Activated T-cell treated with anti-CD3 and anti-CD28 coated beads for 4 hours (primary cell): ENCODE results near the gene CYP8B1.
"Not testable (repeated sequence)": the region's sequence is repeated elsewhere in the genome, so short reads cannot be mapped to it uniquely, and the experiment has no call there.

Experiments used
- DNase-seq: peaks from one replicate; pipeline ENCODE4 v3.0.0-alpha.2; 2020

CYP8B1 gene

DNA sequence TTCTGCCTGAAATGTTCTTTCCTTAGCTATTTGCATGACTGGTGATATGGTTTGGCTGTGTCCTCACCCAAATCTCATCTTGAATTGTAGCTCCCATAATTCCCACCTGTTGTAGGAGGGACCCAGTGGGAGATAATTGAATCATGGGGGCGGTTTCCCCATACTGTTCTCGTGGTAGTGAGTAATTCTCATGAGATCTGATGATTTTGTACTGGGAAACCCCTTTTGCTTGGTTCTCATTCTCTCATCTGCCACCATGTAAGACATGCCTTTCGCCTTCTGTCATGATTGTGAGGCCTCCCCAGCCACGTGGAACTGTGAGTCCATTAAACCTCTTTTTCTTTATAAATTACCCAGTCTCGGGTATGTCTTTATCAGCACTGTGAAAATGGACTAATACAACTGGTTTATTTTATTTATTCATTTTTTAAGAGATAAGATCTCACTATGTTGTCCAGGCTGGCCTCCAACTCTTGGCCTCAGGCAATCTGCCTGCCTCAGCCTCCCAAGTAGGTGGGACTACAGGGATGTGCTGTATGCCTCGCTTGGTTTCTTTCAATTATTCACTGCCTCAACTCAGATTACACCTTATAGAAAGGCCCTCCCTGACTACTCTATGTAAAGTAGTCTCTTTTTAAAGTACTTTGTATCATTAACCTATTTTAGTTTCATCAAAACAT is 7.7 kb upstream of the CYP8B1 start:
- DNase-seq, result not testable (repeated sequence)

DNA sequence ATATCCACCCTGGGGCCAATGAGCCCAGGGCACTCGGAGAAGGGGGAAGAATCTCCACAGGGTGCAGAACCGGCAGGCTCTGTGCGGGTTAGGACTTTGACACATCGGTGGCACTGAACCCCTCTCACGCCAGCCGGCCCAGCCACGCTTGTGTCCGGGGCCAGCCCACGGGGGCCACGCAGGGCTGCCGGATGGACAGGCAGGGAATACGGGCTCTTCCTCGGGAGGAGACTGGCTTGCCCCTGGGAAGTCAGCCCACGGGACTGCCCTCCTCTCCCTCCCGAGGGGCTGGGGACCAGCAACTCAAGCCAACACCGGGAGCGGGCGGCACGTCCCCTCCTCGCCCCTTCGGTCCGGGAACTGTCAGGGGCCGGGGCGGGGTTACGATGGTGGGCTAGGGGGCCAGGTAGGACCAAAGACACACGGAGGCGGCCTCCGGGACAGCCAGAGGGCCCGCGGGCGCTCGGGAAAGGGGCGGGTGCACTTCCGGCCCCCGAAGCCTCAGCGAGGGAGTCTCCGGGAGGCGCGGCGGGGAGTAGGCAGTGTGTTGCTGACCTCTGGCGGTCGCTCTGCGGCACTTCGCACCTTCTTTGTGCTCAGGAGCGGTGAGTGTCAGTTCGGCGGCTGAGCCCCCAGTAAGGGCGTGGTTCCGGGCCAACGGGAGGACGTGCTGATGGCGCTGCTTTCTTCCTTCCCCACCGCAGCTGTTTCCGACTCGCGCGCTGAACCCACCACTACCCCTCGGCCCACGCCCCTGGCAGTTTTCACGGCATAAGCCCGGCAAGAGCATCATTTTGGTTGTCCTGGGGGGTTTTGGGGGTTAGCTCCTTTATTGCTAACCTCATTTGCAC is 5.1 kb upstream of the CYP8B1 start:
- DNase-seq, result peak; percentile 73

DNA sequence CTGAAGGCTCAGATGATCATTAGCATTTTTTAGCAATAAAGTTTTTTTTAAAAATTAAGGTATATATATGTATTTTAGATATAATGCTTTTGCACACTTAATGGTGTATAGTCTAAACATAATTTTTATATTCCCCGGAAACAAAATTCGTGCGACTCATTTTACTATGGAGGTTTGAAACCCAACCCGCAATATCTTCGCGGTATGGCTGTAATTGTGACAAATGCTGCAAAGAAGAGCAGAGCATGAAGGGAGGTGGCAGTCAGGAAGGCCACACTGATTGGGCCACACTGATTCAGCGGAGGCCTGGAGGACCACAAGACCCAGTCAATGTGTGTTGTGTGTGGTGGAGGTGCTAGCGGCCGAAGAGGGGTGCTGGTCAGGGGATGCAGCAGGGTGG is 4.5 kb upstream of the CYP8B1 start:
- no peak for DNase-seq

DNA sequence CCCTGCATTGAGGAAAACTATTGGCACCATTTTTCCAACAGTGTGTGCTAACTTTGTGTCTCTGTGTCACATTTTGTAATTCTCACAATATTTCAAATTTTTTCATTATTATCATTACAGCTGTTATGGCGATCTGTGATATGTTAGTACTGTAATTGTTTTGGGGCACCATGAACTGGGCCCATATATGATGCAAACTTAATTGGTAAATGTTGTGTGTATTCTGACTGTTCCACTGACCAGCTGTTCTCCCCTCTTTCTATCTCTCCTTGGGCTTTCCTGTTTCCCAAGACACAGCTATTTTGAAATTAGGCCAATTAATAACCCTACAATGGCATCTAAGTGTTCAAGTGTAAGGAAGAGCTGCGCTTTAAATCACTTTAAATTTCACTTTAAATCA is 2.2 kb upstream of the CYP8B1 start:
- DNase-seq, result no peak

DNA sequence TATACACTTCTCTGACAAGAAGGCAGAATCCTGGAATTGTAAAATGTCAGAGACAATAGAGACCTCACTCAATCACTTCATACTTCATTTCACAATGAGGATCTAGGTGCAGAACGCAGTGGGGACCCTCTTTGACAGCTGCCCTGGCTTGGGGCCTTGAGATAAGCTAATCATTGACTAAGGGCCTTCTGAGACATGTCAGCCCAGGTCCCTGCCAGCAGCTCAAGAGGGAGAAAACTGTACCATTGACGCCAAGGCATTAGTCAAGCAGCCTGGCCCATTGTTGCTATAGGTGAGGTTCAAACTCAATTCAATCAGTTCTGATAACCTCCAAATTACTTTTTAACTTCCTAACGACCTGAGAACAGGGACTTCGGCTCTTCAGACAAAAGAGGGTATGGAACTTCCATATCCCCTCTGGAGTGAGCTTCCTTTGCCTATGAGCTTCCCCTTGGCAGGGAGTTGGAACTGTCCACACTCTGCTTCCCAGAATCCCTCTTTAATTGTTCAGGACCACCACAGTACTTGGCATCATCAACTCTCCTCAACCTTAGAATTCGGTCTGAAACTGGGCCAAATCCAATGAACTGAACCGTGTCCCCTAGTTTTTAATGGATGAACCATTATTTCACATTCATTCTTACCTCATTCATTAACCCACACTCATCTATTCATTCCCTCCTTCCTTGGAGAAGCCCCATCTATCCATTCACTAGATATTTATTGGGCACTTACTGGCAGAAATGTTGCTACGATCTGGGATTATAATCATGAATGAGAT is 1.5 kb upstream of the CYP8B1 start:
- no peak for DNase-seq

DNA sequence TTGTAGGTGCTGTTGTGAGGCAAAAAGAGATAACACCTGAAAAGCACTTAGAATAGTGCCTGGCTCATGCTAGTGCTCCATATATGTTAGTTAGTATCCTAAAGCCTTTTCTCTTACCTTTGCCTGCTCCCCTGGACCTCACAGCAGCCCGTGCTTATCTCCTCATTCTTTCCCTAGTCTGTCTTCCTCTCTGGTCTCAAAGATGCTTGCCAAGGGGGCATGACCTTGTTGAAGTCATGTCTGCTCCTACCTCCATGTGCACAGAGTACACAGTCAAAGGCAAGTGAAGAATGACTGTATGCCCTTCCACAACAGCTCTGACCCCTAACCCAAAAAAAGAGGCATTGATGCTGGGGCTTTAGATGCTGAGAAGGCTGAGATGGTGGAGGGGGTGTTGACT is 722 bp upstream of the CYP8B1 start:
- DNase-seq, result no peak

DNA sequence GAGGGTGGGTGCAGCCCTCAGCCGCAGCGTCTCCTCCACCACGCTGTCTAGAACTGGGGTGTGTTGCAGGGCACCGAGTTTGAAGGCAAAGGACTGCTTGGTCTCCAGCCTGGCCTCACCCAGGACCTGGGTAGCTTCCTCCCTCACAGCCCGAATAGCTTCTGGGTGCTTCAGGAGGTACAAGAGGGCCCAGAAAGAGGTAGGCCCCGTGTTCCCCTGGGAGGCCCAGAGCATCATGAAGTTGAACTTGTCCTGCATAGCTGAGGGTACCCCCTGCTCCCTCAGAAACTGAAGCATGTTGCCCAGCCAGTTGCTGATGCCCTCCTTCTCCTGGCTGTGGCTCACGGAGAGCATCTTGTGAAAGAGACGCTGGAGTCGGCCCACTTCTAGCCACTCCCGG is 930 bp downstream of the CYP8B1 start:
- no peak for DNase-seq

DNA sequence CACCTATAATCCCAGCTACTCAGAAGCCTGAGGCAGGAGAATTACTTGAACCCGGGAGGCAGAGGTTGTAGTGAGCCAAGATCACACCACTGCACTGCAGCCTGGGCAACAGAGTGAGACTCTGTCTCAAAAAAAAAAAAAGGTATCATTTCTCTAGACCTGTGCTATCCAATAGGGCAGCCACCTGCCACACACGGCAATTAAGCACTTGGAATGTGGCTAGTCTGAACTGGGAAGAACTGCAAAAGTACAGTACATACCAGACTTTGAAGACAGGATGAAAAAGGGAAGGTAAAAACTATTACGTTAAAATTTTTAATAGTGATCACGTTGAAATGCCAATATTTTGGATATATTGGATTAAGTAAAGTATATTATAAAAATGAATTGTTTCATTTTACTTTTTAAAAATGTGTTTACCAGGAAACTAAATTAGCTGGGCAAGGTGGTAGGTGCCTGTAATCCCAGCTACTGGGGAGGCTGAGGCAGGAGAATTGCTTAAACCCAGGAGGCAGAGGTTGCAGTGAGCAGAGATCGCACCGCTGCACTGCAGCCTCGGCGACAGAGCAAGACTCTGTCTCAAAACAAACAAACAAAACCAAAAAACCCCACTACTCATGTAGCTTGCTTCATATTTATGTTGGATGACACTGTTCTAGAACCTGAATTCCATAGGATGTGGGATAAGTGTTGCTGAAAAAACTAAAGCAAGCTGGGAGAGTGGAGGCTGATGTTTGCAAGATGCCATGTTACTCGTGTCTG is 2.3 kb downstream of the CYP8B1 start:
- no peak for DNase-seq

DNA sequence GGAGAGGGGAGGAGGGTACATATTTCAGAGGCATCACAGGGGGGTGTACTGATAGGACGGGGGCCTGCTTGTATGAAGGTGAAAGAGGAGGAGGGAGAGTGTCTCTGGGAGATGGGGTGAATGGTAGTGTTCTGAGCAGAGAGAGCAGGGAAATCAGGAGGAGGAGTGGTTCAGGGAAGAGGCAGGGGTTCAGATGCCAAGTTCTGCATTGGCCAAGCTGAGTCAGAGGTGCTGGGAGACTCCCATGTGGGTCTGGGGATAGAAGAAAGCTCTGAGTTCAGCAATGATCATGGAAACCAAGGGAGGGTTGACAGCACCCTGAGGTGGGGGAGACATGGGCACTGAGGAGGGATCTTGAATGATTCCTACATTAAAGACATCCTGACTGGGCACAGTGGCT is 3.0 kb downstream of the CYP8B1 start:
- no peak for DNase-seq

DNA sequence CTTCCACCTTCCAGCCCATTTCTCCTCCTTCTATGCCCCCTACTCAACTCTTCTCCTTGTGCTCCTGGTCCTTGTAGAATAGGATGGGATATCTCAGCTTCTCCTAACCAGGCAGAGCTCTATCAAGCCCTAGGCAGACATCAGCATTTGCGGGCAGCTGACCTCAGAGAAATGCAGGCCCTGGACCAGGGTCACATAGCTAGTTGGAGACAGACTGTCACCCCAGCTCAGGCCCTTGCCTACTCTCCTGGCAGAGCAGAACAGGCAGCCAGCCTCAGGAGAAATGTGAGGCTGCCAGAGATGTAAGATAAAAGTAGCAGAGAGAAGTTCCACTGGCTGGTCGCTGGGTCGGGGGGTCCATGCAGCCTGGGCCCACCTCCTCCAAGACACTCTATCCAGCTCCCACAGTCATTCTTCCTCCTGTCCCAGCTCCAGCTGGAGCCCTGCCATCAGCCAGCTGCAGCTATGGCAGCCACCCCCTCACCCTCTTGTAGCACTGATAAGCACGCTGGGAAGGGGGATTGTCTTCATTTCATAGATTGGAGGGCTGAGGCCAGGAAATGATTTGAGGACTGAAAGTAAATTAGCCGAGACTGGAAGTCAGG is 4.0 kb downstream of the CYP8B1 start:
- no peak for DNase-seq

DNA sequence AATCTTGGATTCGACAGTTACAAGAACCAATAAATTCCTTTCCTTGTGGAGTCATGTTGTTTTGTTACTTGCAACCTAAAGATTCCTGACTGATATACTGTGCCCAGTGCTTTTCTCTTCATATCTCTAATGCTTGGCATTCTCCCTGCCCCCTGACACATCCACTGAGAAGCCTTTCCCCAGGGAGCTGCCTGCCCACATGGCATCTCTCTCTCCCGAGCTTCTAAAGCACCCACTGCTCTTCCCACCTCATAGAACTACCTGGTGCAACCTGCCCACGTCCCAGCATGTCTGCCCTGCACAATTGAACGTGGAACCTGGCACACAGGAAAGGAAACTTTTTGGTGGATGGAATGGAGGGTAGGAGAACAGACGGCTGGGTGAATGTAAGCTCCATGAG is 6.8 kb downstream of the CYP8B1 start:
- DNase-seq, result no peak

DNA sequence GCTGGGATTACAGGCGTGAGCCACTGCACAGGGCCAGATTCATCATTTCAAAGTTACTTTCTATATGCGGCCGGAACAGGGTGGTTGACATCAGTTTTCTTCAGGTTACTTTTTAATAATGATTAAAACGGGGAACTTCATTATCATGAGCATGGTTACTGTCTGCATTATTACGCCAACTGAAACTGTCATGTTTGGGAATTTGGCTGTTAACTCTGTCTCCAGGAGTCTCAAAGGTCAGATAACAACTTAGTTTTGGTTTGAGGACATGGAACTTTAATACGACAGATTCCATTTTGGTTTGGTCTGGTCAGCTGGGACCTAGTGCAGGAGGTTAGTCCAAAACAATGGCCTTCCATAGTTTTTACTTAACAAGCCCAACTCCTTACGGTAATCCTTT is 8.5 kb downstream of the CYP8B1 start:
- no peak for DNase-seq

DNA sequence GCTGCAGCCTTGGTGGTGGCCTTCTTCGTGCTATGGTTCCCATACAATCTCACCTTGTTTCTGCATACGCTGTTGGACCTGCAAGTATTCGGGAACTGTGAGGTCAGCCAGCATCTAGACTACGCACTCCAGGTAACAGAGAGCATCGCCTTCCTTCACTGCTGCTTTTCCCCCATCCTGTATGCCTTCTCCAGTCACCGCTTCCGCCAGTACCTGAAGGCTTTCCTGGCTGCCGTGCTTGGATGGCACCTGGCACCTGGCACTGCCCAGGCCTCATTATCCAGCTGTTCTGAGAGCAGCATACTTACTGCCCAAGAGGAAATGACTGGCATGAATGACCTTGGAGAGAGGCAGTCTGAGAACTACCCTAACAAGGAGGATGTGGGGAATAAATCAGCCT is 10.4 kb downstream of the CYP8B1 start:
- no peak for DNase-seq

DNA sequence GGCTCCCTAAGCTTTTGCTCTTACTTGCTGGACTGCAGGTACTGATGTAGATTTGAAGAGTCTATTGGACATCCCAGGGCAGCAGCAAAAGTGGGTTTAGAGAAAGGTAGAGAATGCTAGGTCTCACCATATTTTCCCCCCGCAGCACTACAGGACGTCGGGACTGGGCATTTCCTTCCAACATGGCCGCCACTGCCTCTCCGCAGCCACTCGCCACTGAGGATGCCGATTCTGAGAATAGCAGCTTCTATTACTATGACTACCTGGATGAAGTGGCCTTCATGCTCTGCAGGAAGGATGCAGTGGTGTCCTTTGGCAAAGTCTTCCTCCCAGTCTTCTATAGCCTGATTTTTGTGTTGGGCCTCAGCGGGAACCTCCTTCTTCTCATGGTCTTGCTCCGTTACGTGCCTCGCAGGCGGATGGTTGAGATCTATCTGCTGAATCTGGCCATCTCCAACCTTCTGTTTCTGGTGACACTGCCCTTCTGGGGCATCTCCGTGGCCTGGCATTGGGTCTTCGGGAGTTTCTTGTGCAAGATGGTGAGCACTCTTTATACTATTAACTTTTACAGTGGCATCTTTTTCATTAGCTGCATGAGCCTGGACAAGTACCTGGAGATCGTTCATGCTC is 11.2 kb downstream of the CYP8B1 start:
- DNase-seq, result no peak

DNA sequence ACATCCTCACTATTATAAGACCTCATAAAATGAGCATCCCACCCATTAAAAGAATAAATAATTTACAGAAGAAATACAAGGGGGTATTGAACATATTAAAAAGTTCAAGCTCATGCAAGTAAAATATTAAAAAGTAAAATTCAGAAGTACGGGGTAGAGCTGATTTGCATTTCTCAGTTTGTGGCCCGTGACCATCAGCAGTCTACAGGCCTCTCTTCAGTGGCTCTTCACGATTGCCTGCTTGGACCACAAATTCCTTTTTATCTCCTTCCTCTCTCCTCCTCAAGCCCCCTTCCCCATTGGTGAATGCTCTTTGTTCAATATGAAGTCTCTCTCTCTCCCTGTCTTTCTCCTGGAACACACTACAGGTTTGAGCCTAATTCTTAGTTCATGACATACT is 19.1 kb downstream of the CYP8B1 start:
- DNase-seq, result no peak

DNA sequence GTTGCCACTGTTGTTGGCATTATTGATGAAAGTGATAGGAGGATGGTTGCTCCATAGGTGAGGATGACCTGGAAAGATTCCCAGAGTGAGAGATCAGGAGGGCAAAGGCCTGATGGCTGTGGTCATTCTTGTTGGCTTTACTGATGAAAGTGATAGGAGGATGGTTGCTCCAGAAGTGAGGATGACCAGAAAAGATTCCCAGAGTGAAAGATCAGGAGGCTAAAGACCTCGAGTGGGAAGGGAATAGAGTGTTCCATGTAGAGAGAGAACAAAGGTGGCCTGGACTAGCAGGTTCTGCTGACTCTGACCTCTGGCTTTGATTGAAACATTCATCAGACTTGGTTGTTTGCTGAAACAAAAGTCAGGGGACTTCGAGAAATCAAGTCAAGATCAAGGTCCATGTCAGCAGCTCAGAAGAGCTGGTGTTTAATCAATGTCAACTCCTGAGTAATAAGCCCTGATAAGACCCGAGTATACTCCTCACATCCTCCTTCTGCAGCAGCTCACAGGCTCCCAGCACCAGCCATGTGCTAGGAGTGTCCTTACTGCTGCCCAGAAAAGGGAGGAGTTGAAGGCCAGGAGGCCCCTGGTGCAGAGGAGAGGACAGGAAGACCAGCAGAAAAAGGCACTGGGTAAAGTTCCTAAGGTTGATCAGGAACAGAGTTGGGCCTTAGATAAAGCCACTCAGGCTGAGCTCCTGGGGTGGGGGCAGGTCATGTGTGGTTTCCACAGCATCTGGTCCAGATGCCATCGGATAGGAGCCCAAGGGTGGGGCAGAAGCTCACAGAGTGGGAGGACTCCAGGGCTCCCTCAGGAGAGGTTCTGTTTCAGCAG is 19.9 kb downstream of the CYP8B1 start:
- DNase-seq, result no peak

DNA sequence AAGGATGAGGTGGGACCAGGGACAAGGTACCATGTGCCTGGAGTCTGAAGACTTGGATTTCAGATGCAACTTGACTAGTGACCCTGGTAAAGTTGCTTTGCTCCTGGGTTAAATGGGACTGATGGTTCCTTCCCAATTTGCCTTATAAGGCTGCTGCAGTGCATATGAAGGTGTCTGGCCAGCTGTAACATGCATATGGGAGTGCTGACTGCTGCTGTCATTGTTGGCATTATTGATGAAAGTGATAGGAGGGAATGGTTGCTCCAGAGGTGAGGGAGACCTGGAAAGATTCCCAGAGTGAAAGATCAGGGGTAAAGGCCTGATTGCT is 20.5 kb downstream of the CYP8B1 start:
- DNase-seq, result no peak

DNA sequence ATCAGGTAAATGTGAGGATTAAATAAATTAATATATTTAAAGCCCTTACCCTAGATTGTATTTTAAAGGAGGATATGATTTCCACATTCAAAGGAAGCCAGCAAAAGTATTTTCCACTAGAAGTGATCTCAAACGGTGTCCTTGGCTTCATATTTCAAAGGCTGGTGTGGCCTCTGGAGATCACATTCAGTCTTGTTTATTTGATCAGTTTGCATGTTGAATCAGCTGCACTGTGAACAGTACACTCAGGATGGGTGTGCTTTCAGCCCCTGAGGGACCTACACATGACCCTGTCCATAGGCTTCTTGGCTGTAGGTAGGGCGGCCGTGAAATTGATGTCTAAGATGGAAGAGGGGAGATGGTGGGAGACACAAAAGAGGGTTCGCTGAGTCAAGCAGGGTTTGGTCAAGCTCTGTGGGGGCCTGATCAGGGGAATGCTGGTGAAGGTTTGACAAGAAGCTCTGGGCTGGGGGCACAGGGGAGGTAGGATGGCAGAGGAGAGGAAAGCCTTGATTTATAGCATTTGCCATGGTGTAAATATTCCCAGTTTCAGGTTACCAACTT is 21.9 kb downstream of the CYP8B1 start:
- no peak for DNase-seq

DNA sequence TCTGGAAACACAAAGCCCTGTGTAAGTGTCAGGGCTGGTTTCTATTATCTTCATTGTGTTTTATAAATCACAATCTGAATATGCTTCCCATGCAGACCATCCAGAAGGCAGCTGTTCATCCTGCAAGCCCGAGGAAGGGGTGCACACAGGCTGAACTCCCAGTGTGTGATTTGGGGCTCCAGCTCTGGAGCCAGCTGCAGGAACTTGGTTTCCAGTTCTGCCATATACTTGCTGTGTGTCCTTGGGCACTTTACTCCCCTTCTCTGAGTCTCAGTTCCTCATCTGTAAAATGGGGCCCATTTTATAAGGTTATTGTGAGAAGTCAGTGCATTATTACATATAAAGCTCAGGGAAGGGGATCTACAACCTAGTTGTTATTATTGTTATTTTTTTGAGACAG is 22.6 kb downstream of the CYP8B1 start:
- no peak for DNase-seq

DNA sequence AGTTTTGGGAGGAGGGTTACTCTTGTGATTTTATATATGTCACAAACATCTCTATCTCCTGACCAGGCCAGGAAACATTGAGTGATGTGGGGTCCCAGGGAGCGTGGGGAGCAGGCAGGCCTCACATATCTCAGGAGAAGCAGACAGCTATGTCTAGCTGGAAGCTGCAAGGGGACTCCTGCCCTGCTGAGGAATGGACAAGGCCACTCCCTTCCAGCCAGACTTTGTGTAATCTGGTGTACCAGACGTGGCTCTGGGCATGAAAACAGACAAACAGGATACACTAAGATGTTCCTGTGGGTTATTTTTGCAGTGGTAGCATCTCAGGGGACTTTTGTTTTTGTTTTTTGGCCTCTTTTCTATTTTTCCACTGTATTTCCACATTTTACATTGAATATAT is 23.2 kb downstream of the CYP8B1 start:
- no peak for DNase-seq

DNA sequence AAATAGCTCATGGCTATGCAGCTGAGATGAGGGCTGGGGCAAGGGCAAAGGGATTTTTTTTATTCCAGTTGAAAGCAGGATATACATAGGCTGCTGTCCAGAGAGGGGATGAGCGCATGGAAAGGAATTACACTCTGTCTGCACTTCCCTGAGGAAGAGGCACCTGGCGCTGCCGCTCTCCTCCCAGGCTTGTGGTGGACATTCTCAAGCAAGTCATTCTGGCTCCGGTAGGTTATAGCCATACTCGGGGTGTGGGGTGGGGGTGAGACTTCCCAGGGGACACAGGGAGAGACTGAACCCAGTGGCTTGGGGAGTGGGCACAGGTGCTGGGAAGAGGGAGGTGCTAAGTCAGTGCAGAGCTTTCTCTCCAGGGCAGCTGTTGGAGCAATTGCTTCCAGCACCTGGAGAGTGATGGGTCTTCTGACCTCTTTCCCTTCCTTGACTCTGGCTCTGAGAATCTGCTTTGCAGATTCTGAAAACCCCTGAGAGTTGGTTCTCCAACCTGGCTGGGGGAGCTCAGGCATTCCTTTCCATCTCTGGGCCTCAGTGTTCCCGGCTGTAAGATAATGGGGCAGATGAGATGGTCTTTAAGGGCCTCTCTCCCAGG is 24.3 kb downstream of the CYP8B1 start:
- no peak for DNase-seq
